SK-N-SH (cell line): ENCODE measurements around the gene SGF29. TPM values are rescaled to one million over a fixed set of nuclear protein-coding genes. Genes with fewer than 3 reads are reported as not detected.

ENCODE experiments used
- CTCF ChIA-PET: fragments of 300-600, 350-600 bp; formaldehyde crosslinking; extraction: SDS; loops from one replicate; lab custom pipeline; 2021; lab: Yijun Ruan, JAX
- POLR2A ChIA-PET: fragments of 350-600 bp; sonication (Branson Sonifier 250); formaldehyde crosslinking; extraction: SDS; loops from one replicate; lab custom pipeline; 2020; ENCODE audit warnings: antibody characterized with exemption, inconsistent platforms; lab: Yijun Ruan, JAX
- DNase-seq: peaks from one replicate; pipeline ENCODE4 v3.0.0; 2012
- H2AFZ ChIP-seq: fragments of 200-600 bp; sonication (generic); 2 replicates; pipeline ENCODE4 v1.8.1; 2016; ENCODE audit warnings: antibody characterized with exemption, mild to moderate bottlenecking, low read depth
- H3F3A ChIP-seq: fragments of 200-600 bp; sonication (generic); replicated peaks from 2 replicates; pipeline ENCODE3; 2016; ENCODE audit warnings: antibody characterized with exemption, mild to moderate bottlenecking; ENCODE audit not compliant: insufficient read depth
- H3K27ac ChIP-seq, 2 experiments: fragments of 200-500 bp in 1 of 2; fragments of 200-600 bp in 1 of 2; sonication (Bioruptor generic) in 1 of 2; sonication (generic), shearing (Covaris generic) in 1 of 2; 2 replicates each; pipeline versions ENCODE4 v1.5.1 to v1.6.1; 2014 to 2016; ENCODE audit warnings: low read depth in 2 of 2, inconsistent platforms in 1 of 2, low read length in 1 of 2, mild to moderate bottlenecking in 1 of 2, mixed read lengths in 1 of 2
- H3K27me3 ChIP-seq: fragments of 200-600 bp; sonication (generic), shearing (Covaris generic); 2 replicates; pipeline ENCODE4 v1.6.1; 2016; ENCODE audit warnings: mixed run types; ENCODE audit not compliant: insufficient read depth
- H3K36me3 ChIP-seq, 2 experiments: fragments of 200-500 bp in 1 of 2; fragments of 200-600 bp in 1 of 2; sonication (Bioruptor generic) in 1 of 2; sonication (generic) in 1 of 2; replicated peaks in 1 of 2; 2 replicates each; pipeline versions ENCODE3 to v1.5.1; 2014 to 2016; ENCODE audit warnings: low read length in 1 of 2, mild to moderate bottlenecking in 1 of 2; ENCODE audit not compliant: insufficient read depth in 2 of 2, control insufficient read depth in 1 of 2
- H3K4me1 ChIP-seq, 2 experiments: fragments of 200-500 bp in 1 of 2; fragments of 200-600 bp in 1 of 2; sonication (Bioruptor generic) in 1 of 2; sonication (generic), shearing (Covaris generic) in 1 of 2; 2 replicates each; pipeline versions ENCODE4 v1.5.1 to v1.6.1; 2014 to 2016; ENCODE audit warnings: low read depth in 1 of 2, low read length in 1 of 2, mixed run types in 1 of 2; ENCODE audit not compliant: insufficient read depth in 2 of 2, control insufficient read depth in 1 of 2
- H3K4me2 ChIP-seq: fragments of 200-600 bp; sonication (generic), shearing (Covaris generic); 2 replicates; pipeline ENCODE4 v1.6.1; 2017; ENCODE audit warnings: mixed run types
- H3K4me3 ChIP-seq, 2 experiments: fragments of 200-500 bp in 1 of 2; fragments of 200-600 bp in 1 of 2; sonication (Bioruptor generic) in 1 of 2; sonication (generic), shearing (Covaris generic) in 1 of 2; 2 replicates each; pipeline versions ENCODE4 v1.5.1 to v1.8.1; 2014 to 2016; ENCODE audit warnings: low read depth in 2 of 2, inconsistent platforms in 1 of 2, low read length in 1 of 2, mild to moderate bottlenecking in 1 of 2, mixed read lengths in 1 of 2, moderate library complexity in 1 of 2
- H3K79me2 ChIP-seq: fragments of 200-600 bp; sonication (generic); 2 replicates; pipeline ENCODE4 v1.8.1; 2017; ENCODE audit warnings: mild to moderate bottlenecking; ENCODE audit not compliant: insufficient read depth
- H3K9ac ChIP-seq: fragments of 200-600 bp; sonication (generic); 2 replicates; pipeline ENCODE4 v1.6.1; 2017; ENCODE audit warnings: mixed run types
- H3K9me2 ChIP-seq: fragments of 200-600 bp; sonication (generic); 2 replicates; pipeline ENCODE4 v1.6.1; 2017; ENCODE audit warnings: mixed run types
- H3K9me3 ChIP-seq: fragments of 200-600 bp; sonication (generic); 2 replicates; pipeline ENCODE4 v1.6.1; 2017; ENCODE audit warnings: mixed run types, mild to moderate bottlenecking, moderate library complexity
- H4K20me1 ChIP-seq: fragments of 200-600 bp; sonication (generic); 2 replicates; pipeline ENCODE4 v1.6.1; 2017; ENCODE audit warnings: mild to moderate bottlenecking, mixed run types; ENCODE audit not compliant: insufficient read depth
- CHD2 ChIP-seq: fragments of 150-350 bp; IDR thresholded peaks from 2 replicates; pipeline ENCODE4 v1.6.1; 2018; ENCODE audit warnings: low read length; ENCODE audit not compliant: partially characterized antibody
- ELF1 ChIP-seq: IDR thresholded peaks from 2 replicates; pipeline ENCODE4 v1.4.0; 2012
- EP300 ChIP-seq, 2 experiments: IDR thresholded peaks; 2 replicates each; pipeline versions ENCODE4 v1.4.0 to v1.6.1; 2012; ENCODE audit warnings: borderline replicate concordance in 1 of 2, low read depth in 1 of 2, low read length in 1 of 2
- EZH2phosphoT487 ChIP-seq: fragments of 200-600 bp; sonication (generic); IDR thresholded peaks from 2 replicates; pipeline ENCODE4 v1.6.1; 2017; ENCODE audit warnings: low read depth, mixed run types, mild to moderate bottlenecking, antibody characterized with exemption, moderate library complexity, borderline replicate concordance
- FOXM1 ChIP-seq: IDR thresholded peaks from 2 replicates; pipeline ENCODE4 v1.4.0; 2012; ENCODE audit warnings: low read depth, mild to moderate bottlenecking
- JUND ChIP-seq: IDR thresholded peaks from 2 replicates; pipeline ENCODE4 v1.4.0; 2012
- MEF2A ChIP-seq: IDR thresholded peaks from 2 replicates; pipeline ENCODE4 v1.4.0; 2012; ENCODE audit warnings: low read depth, borderline replicate concordance
- NFIC ChIP-seq: IDR thresholded peaks from 2 replicates; pipeline ENCODE4 v1.4.0; 2012; ENCODE audit warnings: borderline replicate concordance
- NRF1 ChIP-seq: IDR thresholded peaks from 2 replicates; pipeline ENCODE4 v1.6.1; 2012; ENCODE audit warnings: low read depth, mild to moderate bottlenecking, low read length
- RAD21 ChIP-seq: IDR thresholded peaks from 2 replicates; pipeline ENCODE4 v1.6.1; 2012; ENCODE audit warnings: mild to moderate bottlenecking, low read length
- RFX5 ChIP-seq: IDR thresholded peaks from 2 replicates; pipeline ENCODE4 v1.6.1; 2012; ENCODE audit warnings: mild to moderate bottlenecking, improper control_type of control experiment, low read length
- SMC3 ChIP-seq: IDR thresholded peaks from 2 replicates; pipeline ENCODE4 v1.6.1; 2012; ENCODE audit warnings: low read depth, low read length, improper control_type of control experiment
- TAF1 ChIP-seq: IDR thresholded peaks from 2 replicates; pipeline ENCODE4 v1.6.1; 2012; ENCODE audit warnings: low read depth, mild to moderate bottlenecking, low read length, moderate library complexity, borderline replicate concordance
- TCF12 ChIP-seq: IDR thresholded peaks from 2 replicates; pipeline ENCODE4 v1.4.0; 2012
- TEAD4 ChIP-seq: IDR thresholded peaks from 2 replicates; pipeline ENCODE4 v1.4.0; 2012; ENCODE audit warnings: mild to moderate bottlenecking, borderline replicate concordance; ENCODE audit not compliant: insufficient read depth
- USF1 ChIP-seq: IDR thresholded peaks from 2 replicates; pipeline ENCODE4 v1.4.0; 2012; ENCODE audit warnings: low read depth, borderline replicate concordance
- USF2 ChIP-seq: fragments of 150-350 bp; IDR thresholded peaks from 2 replicates; pipeline ENCODE4 v1.6.1; 2017; ENCODE audit warnings: antibody characterized with exemption, low read length, low read depth, borderline replicate concordance
- ZBTB33 ChIP-seq: IDR thresholded peaks from 2 replicates; pipeline ENCODE4 v1.4.0; 2012; ENCODE audit warnings: low read depth, borderline replicate concordance
- WGBS: methylation state at CpG from one replicate; pipeline ENCODE4 v1.1.6; 2017; ENCODE audit warnings: low lambda C conversion rate; 5-methylcytosine and 5-hydroxymethylcytosine counted together
- polyA plus RNA-seq, 3 experiments: library from polyadenylated mRNA; depleted of rRNA; stranded (reverse); fragments of >200 nt; gene quantifications; 2 replicates each; pipeline ENCODE4 v1.2.3, GENCODE V29; 2012

The SGF29 gene
- polyA plus RNA-seq, 1 of the 3 experiments (the other 2 are of a cell fraction), result 4.6 TPM

- Histone ChIP-seq H3F3A (no peaks in the 10 kb centered on the region), H3K9me2 (no peaks in the 10 kb centered on the region), H3K9ac (no peak overlapping the region), H3K4me3 (no peak overlapping the region), H3K27ac (no peak overlapping the region), H3K4me1 (peaks cover 0 to 8% of the 10 kb centered on the region in 2 experiments; a peak in 1 of 4 replicates), H4K20me1 (no peaks in the 10 kb centered on the region), H3K9me3 (no peaks in the 10 kb centered on the region), H3K27me3 (no peaks in the 10 kb centered on the region), H2AFZ (no peak overlapping the region), H3K79me2 (no peaks in the 10 kb centered on the region; the same call in 1 of the 2 replicates), H3K36me3 (no peaks in the 10 kb centered on the region), H3K4me2 (no peak overlapping the region)
- no peak for TF ChIP-seq ZBTB33
- no peak for TF ChIP-seq NFIC
- TF ChIP-seq JUND, result no peak
- no peak for TF ChIP-seq USF1
- no peak for TF ChIP-seq EP300 (IDR thresholded peaks at IDR 0.05; ENCODE audit: borderline replicate concordance in 1 of 2, low read depth in 1 of 2, low read length in 1 of 2)
- TF ChIP-seq MEF2A, result no peak
- no peak for TF ChIP-seq SMC3
- TF ChIP-seq TEAD4, result no peak
- no peak for TF ChIP-seq RFX5
- TF ChIP-seq NRF1, result no peak
- TF ChIP-seq CHD2, result no peak
- no peak for TF ChIP-seq USF2
- TF ChIP-seq RAD21, result no peak
- TF ChIP-seq TAF1, result no peak
- TF ChIP-seq TCF12, result no peak
- no peak for TF ChIP-seq FOXM1
- TF ChIP-seq EZH2phosphoT487, result no peak
- TF ChIP-seq ELF1, result no peak
- ChIA-PET CTCF (interaction anchor here (1.1 kb wide), 1 partner anchor 12 kb away, joined by 3 read pairs; no protein-coding TSS in a partner anchor), POLR2A (no interaction called here)
- WGBS, result 92% methylated on average over 8 of the region's 8 CpGs
- no peak for DNase-seq
Measured at GRCh38 chr16:28575446-28576109, 21.9 kb downstream of the SGF29 start.
